K562 (cell line): ENCODE data around the gene OBSCN. TPM values are rescaled to one million over a fixed set of nuclear protein-coding genes. Genes with fewer than 3 reads are reported as not detected.

ENCODE experiments used
- ATAC-seq: fragments of 200-7000 bp; cut with Tn5 transposase; 3 replicates; pipeline ENCODE4 v1.9.1; 2020; ENCODE audit warnings: moderate library complexity
- BruUV-seq: library from RNA; stranded (reverse); fragments of 400-500 nt; replicated peaks from 2 replicates; lab custom pipeline; 2021; lab: Mats Ljungman, UMichigan
- CTCF ChIA-PET: fragments of 300-600 bp; formaldehyde crosslinking; extraction: SDS; loops from one replicate; lab custom pipeline; 2021; ENCODE audit warnings: low intra/inter-chr PET ratio; lab: Yijun Ruan, JAX
- POLR2A ChIA-PET: fragments of 300-600, 350-650 bp; sonication (Branson Sonifier 250); formaldehyde crosslinking; extraction: SDS; loops from one replicate; lab custom pipeline; 2021; ENCODE audit warnings: antibody characterized with exemption, inconsistent platforms; lab: Yijun Ruan, JAX
- DNase-seq, 4 experiments: peaks; one replicate each; pipeline versions ENCODE4 v3.0.0 to v3.0.0-alpha.2; 2011 to 2018; ENCODE audit warnings: low spot score in 3 of 4, mixed read lengths in 3 of 4; ENCODE audit errors: extremely low read depth in 1 of 4
- FAIRE-seq: peaks from 2 replicates; lab custom pipeline; 2011; peaks lifted over from hg19 to GRCh38; lab: Jason Lieb, UNC
- H2AFZ ChIP-seq: 2 replicates; pipeline ENCODE4 v1.6.0; 2011; ENCODE audit warnings: low read depth, low read length, control low read depth, inconsistent platforms
- H3K27ac ChIP-seq: fragments of 200-600 bp; 3 replicates; pipeline ENCODE4 v1.8.0; 2011; ENCODE audit warnings: low read depth, mild to moderate bottlenecking, control low read depth, inconsistent platforms, low read length, moderate library complexity, mixed read lengths; ENCODE audit errors: extremely low read depth
- H3K27me3 ChIP-seq, 2 experiments: fragments of 300-600 bp in 1 of 2; 2 replicates in 1 of 2; 3 replicates in 1 of 2; pipeline versions ENCODE4 v1.6.0 to v1.8.0; 2011; ENCODE audit warnings: inconsistent platforms in 2 of 2, low read length in 2 of 2, mild to moderate bottlenecking in 1 of 2, mixed read lengths in 1 of 2, moderate library complexity in 1 of 2; ENCODE audit not compliant: control insufficient read depth in 2 of 2, insufficient read depth in 2 of 2
- H3K36me3 ChIP-seq: fragments of 300-600 bp; 3 replicates; pipeline ENCODE4 v1.8.0; 2011; ENCODE audit warnings: mild to moderate bottlenecking, low read length, inconsistent platforms; ENCODE audit not compliant: control insufficient read depth, insufficient read depth
- H3K4me1 ChIP-seq, 2 experiments: fragments of 200-600 bp in 1 of 2; replicated peaks in 1 of 2; 2 replicates in 1 of 2; 3 replicates in 1 of 2; pipeline versions ENCODE4 v1.5.1 to v1.8.0; 2011; ENCODE audit warnings: inconsistent platforms in 2 of 2, low read length in 2 of 2, mild to moderate bottlenecking in 1 of 2, mixed read lengths in 1 of 2, moderate library complexity in 1 of 2; ENCODE audit not compliant: control insufficient read depth in 2 of 2, insufficient read depth in 2 of 2
- H3K4me2 ChIP-seq: 2 replicates; pipeline ENCODE4 v1.6.1; 2011; ENCODE audit warnings: low read length, control low read depth, inconsistent platforms, mixed read lengths; ENCODE audit not compliant: insufficient read depth
- H3K4me3 ChIP-seq: fragments of 200-600 bp; sonication (generic), shearing (Covaris generic); 2 replicates; pipeline ENCODE4 v1.5.1; 2016; ENCODE audit warnings: control low read depth, inconsistent platforms
- H3K79me2 ChIP-seq: fragments of 200-600 bp; 3 replicates; pipeline ENCODE4 v1.8.0; 2011; ENCODE audit warnings: low read length, inconsistent platforms; ENCODE audit not compliant: control insufficient read depth, insufficient read depth
- H3K9ac ChIP-seq, 2 experiments: 2 replicates each; pipeline versions ENCODE4 v1.6.0 to v1.6.1; 2011; ENCODE audit warnings: low read depth in 2 of 2, low read length in 2 of 2, control low read depth in 1 of 2, inconsistent platforms in 1 of 2, mild to moderate bottlenecking in 1 of 2, mixed read lengths in 1 of 2; ENCODE audit not compliant: insufficient read depth in 1 of 2
- H3K9me1 ChIP-seq: one replicate; pipeline ENCODE4 v1.6.0; 2011; ENCODE audit warnings: inconsistent platforms, mild to moderate bottlenecking, low read length, moderate library complexity; ENCODE audit not compliant: control insufficient read depth, insufficient read depth
- H3K9me3 ChIP-seq: replicated peaks from 2 replicates; pipeline ENCODE4 v1.5.1; 2011; ENCODE audit warnings: low read depth, low read length, inconsistent platforms; ENCODE audit not compliant: control insufficient read depth, insufficient read depth
- H4K20me1 ChIP-seq: replicated peaks from 2 replicates; pipeline ENCODE4 v1.6.1; 2011; ENCODE audit warnings: low read length, inconsistent platforms, mixed read lengths; ENCODE audit not compliant: control insufficient read depth, insufficient read depth
- CBX8 ChIP-seq: fragments of 200-600 bp; sonication (generic); IDR thresholded peaks from 2 replicates; pipeline ENCODE4 v1.6.1; 2012; ENCODE audit warnings: borderline replicate concordance, mixed run types, low read depth, mild to moderate bottlenecking, moderate library complexity, mixed read lengths, low read length, control low read depth, inconsistent platforms; ENCODE audit not compliant: poor library complexity, severe bottlenecking; ENCODE audit errors: extremely low read depth
- EGR1 ChIP-seq: fragments of 450-650 bp; conservative IDR thresholded peaks from 2 replicates; pipeline ENCODE4 v1.6.1; 2017; ENCODE audit warnings: mild to moderate bottlenecking
- FIP1L1 ChIP-seq: fragments of 200-400 bp; formaldehyde crosslinking; IDR thresholded peaks from 2 replicates; pipeline ENCODE4 v1.6.1; 2018; ENCODE audit warnings: mild to moderate bottlenecking, low read depth, low read length; ENCODE audit not compliant: poor library complexity, severe bottlenecking
- KAT2B ChIP-seq: IDR thresholded peaks from one replicate; pipeline ENCODE4 v1.6.1; 2012; ENCODE audit warnings: low read depth, mild to moderate bottlenecking, control low read depth, inconsistent platforms, low read length, moderate library complexity
- MEF2A ChIP-seq: IDR thresholded peaks from 2 replicates; pipeline ENCODE4 v1.6.1; 2011; ENCODE audit warnings: low read depth, mild to moderate bottlenecking, low read length, moderate library complexity; ENCODE audit not compliant: control insufficient read depth
- POLR3G ChIP-seq: IDR thresholded peaks from 2 replicates; pipeline ENCODE4 v1.6.1; 2011; ENCODE audit not compliant: insufficient read length, insufficient replicate concordance; ENCODE audit errors: extremely low read depth
- SMARCA5 ChIP-seq: fragments of 450-650 bp; IDR thresholded peaks from 2 replicates; pipeline ENCODE4 v1.6.1; 2016
- SNIP1 ChIP-seq: fragments of 450-650 bp; IDR thresholded peaks from 2 replicates; pipeline ENCODE4 v1.7.1; 2017; ENCODE audit warnings: low read depth, mild to moderate bottlenecking
- STAG1 ChIP-seq: sonication (generic); formaldehyde crosslinking; IDR thresholded peaks from 2 replicates; pipeline ENCODE4 v1.5.0; 2020; ENCODE audit warnings: missing genetic modification reagents, borderline replicate concordance
- TEAD1 ChIP-seq, 2 experiments: fragments of 450-650 bp in 1 of 2; sonication (generic) in 1 of 2; formaldehyde crosslinking; IDR thresholded peaks; 2 replicates each; pipeline versions ENCODE4 v1.4.0 to v1.8.0; 2020 to 2022; ENCODE audit warnings: mild to moderate bottlenecking in 2 of 2, missing genetic modification reagents in 1 of 2
- U2AF1 ChIP-seq: fragments of 200-400 bp; formaldehyde crosslinking; optimal IDR thresholded peaks from 2 replicates; pipeline ENCODE3; 2017; ENCODE audit warnings: mild to moderate bottlenecking, low read depth, low read length, moderate library complexity
- ZNF133 ChIP-seq: fragments of 250-450 bp; sonication (Bioruptor Pico); IDR thresholded peaks from 2 replicates; pipeline ENCODE4 v1.4.0; 2020; ENCODE audit warnings: mild to moderate bottlenecking
- ZNF408 ChIP-seq: fragments of 250-450 bp; sonication (Bioruptor Pico); IDR thresholded peaks from 2 replicates; pipeline ENCODE4 v1.4.0; 2020; ENCODE audit warnings: low read depth, mild to moderate bottlenecking, moderate library complexity
- WGBS: fragments of 100-300 bp; shearing (Covaris generic); methylation state at CpG from one replicate; pipeline ENCODE4 v1.1.6; 2016; ENCODE audit warnings: low coverage, mixed read lengths; ENCODE audit not compliant: insufficient coverage; ENCODE audit errors: missing lambda C conversion rate; 5-methylcytosine and 5-hydroxymethylcytosine counted together
- in situ Hi-C: fragments of 300-500 bp; cut with MboI; formaldehyde crosslinking; loops from 4 replicates; pipeline ENCODE4 v1.15.0; 2018; ENCODE audit warnings: inconsistent platforms, mixed read lengths
- intact Hi-C: fragments of 100-400 bp; cut with micrococcal nuclease; formaldehyde crosslinking; loops from 2 replicates; pipeline ENCODE4 v1.14.2; 2022
- polyA plus RNA-seq, 8 experiments: library from polyadenylated mRNA; depleted of rRNA in 4 of 8; stranded (reverse) in 5 of 8; unstranded in 3 of 8; fragments of >200 nt; fragmentation: Nextera tagmentation in 2 of 8; fragmentation: Illumina TruSeq in 1 of 8; extraction: Ambion mirVana in 2 of 8; extraction: Trizol in 1 of 8; gene quantifications; 2 replicates each; pipeline versions ENCODE4 v1.2.1 to v1.2.3, GENCODE V29; 2011 to 2014; ENCODE audit warnings: inconsistent platforms in 1 of 8, missing spikeins in 1 of 8
- total RNA-seq, 7 experiments: library from RNA; depleted of rRNA in 6 of 7; stranded (reverse); fragments of >200 nt in 6 of 7; fragmentation: Illumina TruSeq in 2 of 7; extraction: Trizol in 2 of 7; gene quantifications; 2 replicates each; pipeline versions ENCODE4 v1.2.1 to v1.2.3, GENCODE V29; 2011 to 2021; ENCODE audit warnings: low replicate concordance in 1 of 7
- TF ChIP-seq, protein P1 (sequence below): fragments of 450-650 bp; IDR thresholded peaks from 2 replicates; pipeline ENCODE4 v1.6.1; 2017; ENCODE audit warnings: mild to moderate bottlenecking, moderate library complexity
- TF ChIP-seq, protein P2 (sequence below), 2 experiments: IDR thresholded peaks; 2 replicates each; pipeline ENCODE4 v1.6.1; 2012; ENCODE audit warnings: improper control_type of control experiment in 2 of 2, low read depth in 2 of 2, low read length in 2 of 2, borderline replicate concordance in 1 of 2
- TF ChIP-seq, protein P3 (sequence below): fragments of 250-450 bp; sonication (Bioruptor Pico); IDR thresholded peaks from 2 replicates; pipeline ENCODE4 v1.8.0; 2021; ENCODE audit warnings: moderate library complexity, mild to moderate bottlenecking, inconsistent platforms

The OBSCN gene
- total and polyA plus RNA-seq, 9 of the 15 experiments (the other 6 are each of a cell fraction or from before 2014, with no cell fraction given), result 0.18 to 19.7 (median 3.6) TPM

DNA sequence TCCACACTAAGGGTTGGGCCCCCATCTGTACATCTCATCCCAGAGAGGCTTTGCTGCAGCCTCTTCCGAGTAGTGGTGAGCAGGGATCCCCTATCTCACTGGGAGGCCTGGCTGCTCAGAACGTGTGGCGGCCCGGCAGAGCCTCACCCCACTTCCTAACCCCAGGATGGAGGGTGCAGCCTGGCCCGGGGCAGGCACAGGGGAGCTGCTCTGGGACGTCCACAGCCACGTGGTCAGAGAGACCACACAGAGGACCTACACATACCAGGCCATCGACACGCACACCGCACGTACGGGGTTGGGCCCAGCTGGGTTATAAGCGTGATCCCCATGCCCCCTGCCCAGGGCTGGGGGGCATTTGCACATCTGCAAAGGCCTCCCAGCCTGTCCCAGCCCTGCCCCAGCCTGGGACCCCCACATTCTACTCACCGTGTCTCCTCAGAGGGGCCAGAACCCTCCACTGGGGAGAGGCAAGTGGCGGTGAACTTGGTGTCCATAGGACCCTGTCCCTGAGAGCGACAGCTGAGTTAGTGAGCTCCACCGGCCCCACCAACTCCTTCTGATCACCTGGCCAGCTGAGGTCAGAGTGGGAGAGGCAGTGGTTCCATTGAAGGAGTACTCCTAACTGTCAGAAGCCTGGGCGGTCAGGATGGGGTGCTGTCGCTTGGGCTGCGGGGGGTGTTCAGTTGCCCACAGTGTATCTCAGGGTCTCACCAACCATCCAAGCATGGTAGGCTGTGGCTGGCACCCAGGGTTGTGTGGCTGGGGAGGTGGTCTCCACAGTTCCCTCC, 157.6 kb downstream of the OBSCN start:
- ATAC-seq (no peak), FAIRE-seq (no peak), DNase-seq (no peak)
- 67% methylated on average over 14 of the region's 20 CpGs for WGBS
- H3K9me3 ChIP-seq, result no peaks in the 10 kb centered on the region
- no TSS peak for BruUV-seq
- ChIA-PET POLR2A (interaction anchor here (0.7 to 1.0 kb wide), 3 partner anchors 8 to 93 kb away, joined by 3 to 4 read pairs (median 3); a partner anchor contains a TSS), CTCF (no interaction called here)
- H3K79me2 ChIP-seq, result peaks cover 20% of the 10 kb centered on the region; the same call in 2 of the 3 replicates
- no peaks in the 10 kb centered on the region for H4K20me1 ChIP-seq
- in situ Hi-C loops, result no loop called here
- H3K9me1 ChIP-seq, result no peaks in the 10 kb centered on the region
- intact Hi-C loops, result no loop called here
- H3K36me3 ChIP-seq, result no peaks in the 10 kb centered on the region
- no peak overlapping the region for H2AFZ ChIP-seq
- peak overlapping the region in 1 of 2 experiments; percentile 23; a peak in 2 of 4 replicates for H3K9ac ChIP-seq
- peaks cover 35 to 93% of the 10 kb centered on the region in 2 experiments for H3K4me1 ChIP-seq
- no peak overlapping the region for H3K4me3 ChIP-seq
- H3K27me3 ChIP-seq, result no peaks in the 10 kb centered on the region
- H3K4me2 ChIP-seq, result no peak overlapping the region
- H3K27ac ChIP-seq, result no peak overlapping the region
- TF ChIP-seq STAG1 (CRISPR knock-in tag), result 0 out of 2 replicates have a peak, but pooled peaks have one; percentile 25
- no peak for TF ChIP-seq SNIP1
- no peak for TF ChIP-seq SMARCA5
- TF ChIP-seq, protein P1, sequence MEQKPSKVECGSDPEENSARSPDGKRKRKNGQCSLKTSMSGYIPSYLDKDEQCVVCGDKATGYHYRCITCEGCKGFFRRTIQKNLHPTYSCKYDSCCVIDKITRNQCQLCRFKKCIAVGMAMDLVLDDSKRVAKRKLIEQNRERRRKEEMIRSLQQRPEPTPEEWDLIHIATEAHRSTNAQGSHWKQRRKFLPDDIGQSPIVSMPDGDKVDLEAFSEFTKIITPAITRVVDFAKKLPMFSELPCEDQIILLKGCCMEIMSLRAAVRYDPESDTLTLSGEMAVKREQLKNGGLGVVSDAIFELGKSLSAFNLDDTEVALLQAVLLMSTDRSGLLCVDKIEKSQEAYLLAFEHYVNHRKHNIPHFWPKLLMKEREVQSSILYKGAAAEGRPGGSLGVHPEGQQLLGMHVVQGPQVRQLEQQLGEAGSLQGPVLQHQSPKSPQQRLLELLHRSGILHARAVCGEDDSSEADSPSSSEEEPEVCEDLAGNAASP, result no peak
- no peak for TF ChIP-seq TEAD1 (CRISPR knock-in tag; IDR thresholded peaks at IDR 0.05)
- no peak for TF ChIP-seq POLR3G
- TF ChIP-seq, protein P2, sequence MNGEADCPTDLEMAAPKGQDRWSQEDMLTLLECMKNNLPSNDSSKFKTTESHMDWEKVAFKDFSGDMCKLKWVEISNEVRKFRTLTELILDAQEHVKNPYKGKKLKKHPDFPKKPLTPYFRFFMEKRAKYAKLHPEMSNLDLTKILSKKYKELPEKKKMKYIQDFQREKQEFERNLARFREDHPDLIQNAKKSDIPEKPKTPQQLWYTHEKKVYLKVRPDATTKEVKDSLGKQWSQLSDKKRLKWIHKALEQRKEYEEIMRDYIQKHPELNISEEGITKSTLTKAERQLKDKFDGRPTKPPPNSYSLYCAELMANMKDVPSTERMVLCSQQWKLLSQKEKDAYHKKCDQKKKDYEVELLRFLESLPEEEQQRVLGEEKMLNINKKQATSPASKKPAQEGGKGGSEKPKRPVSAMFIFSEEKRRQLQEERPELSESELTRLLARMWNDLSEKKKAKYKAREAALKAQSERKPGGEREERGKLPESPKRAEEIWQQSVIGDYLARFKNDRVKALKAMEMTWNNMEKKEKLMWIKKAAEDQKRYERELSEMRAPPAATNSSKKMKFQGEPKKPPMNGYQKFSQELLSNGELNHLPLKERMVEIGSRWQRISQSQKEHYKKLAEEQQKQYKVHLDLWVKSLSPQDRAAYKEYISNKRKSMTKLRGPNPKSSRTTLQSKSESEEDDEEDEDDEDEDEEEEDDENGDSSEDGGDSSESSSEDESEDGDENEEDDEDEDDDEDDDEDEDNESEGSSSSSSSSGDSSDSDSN (IDR thresholded peaks at IDR 0.05; ENCODE audit: borderline replicate concordance in 1 of 2, low read depth in 2 of 2, low read length in 2 of 2), result no peak
- TF ChIP-seq EGR1, result no peak
- no peak for TF ChIP-seq KAT2B
- TF ChIP-seq ZNF133 (CRISPR knock-in tag), result no peak
- TF ChIP-seq U2AF1, result no peak
- no peak for TF ChIP-seq ZNF408 (CRISPR knock-in tag)
- no peak for TF ChIP-seq MEF2A
- TF ChIP-seq, protein P3, sequence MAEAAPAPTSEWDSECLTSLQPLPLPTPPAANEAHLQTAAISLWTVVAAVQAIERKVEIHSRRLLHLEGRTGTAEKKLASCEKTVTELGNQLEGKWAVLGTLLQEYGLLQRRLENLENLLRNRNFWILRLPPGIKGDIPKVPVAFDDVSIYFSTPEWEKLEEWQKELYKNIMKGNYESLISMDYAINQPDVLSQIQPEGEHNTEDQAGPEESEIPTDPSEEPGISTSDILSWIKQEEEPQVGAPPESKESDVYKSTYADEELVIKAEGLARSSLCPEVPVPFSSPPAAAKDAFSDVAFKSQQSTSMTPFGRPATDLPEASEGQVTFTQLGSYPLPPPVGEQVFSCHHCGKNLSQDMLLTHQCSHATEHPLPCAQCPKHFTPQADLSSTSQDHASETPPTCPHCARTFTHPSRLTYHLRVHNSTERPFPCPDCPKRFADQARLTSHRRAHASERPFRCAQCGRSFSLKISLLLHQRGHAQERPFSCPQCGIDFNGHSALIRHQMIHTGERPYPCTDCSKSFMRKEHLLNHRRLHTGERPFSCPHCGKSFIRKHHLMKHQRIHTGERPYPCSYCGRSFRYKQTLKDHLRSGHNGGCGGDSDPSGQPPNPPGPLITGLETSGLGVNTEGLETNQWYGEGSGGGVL (CRISPR knock-in tag), result no peak
- peak; percentile 25 for TF ChIP-seq FIP1L1
- TF ChIP-seq CBX8, result no peak
